ENCODE measurements around the gene PIGS. TPM values are rescaled to one million over a fixed set of nuclear protein-coding genes. Genes with fewer than 3 reads are reported as not detected.
A peak's percentile ranks its signal among the peaks of the same experiment; 100 is the strongest.
"Not testable (repeated sequence)": the region's sequence is repeated elsewhere in the genome, so short reads cannot be mapped to it uniquely, and the experiment has no call there.

The PIGS gene
- total RNA-seq, 1 donor, result 26.9 TPM

DNA sequence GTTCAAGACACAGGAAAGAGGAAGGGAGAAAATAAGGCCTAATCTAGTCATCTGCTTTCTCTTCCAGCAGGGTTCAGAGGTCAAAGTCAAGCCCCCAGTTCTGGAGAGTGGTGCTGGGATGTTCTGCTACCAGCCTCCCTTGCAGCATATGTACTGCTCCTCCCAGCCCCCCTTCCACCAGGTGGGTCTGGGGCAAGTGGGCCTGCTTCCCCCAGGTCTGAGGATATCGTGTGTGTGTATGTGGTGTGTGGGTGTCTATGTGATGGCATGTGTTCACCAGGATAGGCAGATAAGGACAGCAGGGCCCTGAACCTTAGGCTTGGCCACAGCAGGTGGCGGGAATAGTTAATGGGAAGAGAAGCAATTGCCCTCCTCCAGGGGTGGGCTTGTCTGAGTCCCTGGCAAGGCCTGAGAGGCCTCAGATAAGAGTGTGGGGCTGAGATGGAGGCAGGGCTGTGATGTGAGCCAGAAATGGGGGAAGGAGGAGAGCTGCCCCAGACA lies 44.1 kb downstream of the PIGS start:
- TF ChIP-seq, protein P1, sequence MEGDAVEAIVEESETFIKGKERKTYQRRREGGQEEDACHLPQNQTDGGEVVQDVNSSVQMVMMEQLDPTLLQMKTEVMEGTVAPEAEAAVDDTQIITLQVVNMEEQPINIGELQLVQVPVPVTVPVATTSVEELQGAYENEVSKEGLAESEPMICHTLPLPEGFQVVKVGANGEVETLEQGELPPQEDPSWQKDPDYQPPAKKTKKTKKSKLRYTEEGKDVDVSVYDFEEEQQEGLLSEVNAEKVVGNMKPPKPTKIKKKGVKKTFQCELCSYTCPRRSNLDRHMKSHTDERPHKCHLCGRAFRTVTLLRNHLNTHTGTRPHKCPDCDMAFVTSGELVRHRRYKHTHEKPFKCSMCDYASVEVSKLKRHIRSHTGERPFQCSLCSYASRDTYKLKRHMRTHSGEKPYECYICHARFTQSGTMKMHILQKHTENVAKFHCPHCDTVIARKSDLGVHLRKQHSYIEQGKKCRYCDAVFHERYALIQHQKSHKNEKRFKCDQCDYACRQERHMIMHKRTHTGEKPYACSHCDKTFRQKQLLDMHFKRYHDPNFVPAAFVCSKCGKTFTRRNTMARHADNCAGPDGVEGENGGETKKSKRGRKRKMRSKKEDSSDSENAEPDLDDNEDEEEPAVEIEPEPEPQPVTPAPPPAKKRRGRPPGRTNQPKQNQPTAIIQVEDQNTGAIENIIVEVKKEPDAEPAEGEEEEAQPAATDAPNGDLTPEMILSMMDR (IDR thresholded peaks at IDR 0.05; ENCODE audit: insufficient read depth, low read length), result no peak
- H3K4me3 ChIP-seq (ENCODE audit: low read depth, low read length), result no peak overlapping the region
- DNase-seq (ENCODE audit: low read depth), result no peak

DNA sequence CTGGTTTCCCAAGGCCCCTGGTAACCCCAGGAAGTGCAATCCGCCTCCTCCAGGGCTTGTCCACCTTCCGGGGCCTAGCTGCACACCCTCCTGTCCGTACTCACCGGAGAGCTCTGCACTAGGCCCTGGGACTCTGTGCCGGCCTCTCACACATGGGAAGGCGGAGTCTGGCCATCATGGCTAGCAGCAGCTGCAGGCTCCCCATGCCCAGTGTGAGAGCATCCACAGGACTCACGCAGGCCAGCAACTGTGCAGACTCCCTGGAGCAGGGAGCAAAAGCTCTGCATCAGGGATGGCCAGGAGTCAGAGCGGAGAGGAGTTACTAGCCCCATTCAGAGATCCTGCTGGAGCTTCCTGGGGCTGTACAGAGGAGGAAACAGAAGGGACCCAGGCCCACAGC lies 44.9 kb downstream of the PIGS start:
- no peak overlapping the region for H3K4me3 ChIP-seq (ENCODE audit: low read depth, low read length)
- DNase-seq (ENCODE audit: low read depth), result no peak

DNA sequence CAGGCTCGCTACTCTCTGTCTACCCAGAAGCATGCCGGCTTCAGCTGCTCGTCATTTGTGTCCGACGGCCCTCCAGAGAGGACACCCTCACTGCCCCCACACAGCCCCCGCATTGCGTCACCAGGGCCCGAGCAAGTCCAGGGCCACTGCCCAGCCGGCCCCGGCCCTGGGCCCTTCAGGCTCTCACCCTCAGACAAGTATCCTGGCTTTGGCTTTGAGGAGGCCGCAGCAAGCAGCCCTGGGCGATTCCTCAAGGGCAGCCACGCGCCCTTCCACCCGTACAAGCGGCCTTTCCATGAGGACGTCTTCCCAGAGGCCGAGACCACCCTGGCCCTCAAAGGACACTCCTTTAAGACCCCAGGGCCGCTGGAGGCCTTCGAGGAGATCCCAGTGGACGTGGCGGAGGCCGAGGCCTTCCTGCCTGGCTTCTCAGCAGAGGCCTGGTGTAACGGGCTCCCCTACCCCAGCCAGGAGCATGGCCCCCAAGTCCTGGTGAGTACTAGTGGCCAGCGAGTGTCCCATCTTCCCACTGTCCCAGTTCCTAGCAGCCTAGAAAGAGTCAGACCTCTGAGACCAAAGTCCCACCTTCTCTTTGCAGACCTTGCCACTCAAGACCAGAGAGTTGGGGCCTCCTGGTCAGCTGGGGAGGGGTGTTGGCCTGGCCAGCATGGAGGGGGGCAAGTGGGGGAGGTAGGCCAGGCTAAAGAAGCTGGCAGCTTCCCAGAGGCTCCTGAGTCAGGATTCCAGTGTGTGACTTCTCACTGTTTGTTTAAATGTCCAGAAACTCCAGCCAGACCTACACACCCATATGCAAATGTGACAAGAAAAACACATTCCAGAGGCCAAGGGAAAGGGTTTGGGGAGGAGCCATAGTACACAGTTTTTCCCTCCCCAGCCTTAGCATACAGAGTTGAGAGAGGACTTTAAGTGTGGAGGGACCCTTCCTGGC lies 46.6 kb downstream of the PIGS start:
- DNase-seq (ENCODE audit: low read depth), result peak; percentile 75

More for the DNA sequence above, 44.9 kb downstream of the PIGS start:
- TF ChIP-seq, protein P1 (IDR thresholded peaks at IDR 0.05; ENCODE audit: insufficient read depth, low read length), result no peak

DNA sequence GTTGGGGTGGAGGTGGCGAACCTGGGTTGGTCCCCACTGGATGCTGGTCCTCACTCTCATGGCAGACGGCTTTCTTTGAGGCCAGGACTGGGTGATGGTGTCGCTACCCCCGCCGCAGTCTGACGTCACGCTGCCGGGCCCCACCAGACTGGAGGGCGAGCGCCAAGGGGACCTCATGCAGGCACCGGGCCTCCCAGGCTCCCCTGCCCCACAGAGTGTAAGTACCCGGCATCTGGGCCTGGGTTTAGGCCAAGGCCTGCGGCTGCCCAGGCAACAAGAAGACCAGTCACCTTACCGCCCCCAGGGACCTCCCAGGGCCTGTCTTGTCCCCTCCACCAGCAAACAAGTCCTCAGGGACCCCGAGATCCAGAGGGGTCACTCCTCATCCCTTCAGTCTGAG lies 47.4 kb downstream of the PIGS start:
- TF ChIP-seq, protein P1 (IDR thresholded peaks at IDR 0.05; ENCODE audit: insufficient read depth, low read length), result no peak
- H3K4me3 ChIP-seq (ENCODE audit: low read depth, low read length), result no peak overlapping the region
- no peak for DNase-seq (ENCODE audit: low read depth)

More for the DNA sequence above, 46.6 kb downstream of the PIGS start:
- H3K4me3 ChIP-seq (ENCODE audit: low read depth, low read length), result no peak overlapping the region
- TF ChIP-seq, protein P1 (IDR thresholded peaks at IDR 0.05; ENCODE audit: insufficient read depth, low read length), result no peak

DNA sequence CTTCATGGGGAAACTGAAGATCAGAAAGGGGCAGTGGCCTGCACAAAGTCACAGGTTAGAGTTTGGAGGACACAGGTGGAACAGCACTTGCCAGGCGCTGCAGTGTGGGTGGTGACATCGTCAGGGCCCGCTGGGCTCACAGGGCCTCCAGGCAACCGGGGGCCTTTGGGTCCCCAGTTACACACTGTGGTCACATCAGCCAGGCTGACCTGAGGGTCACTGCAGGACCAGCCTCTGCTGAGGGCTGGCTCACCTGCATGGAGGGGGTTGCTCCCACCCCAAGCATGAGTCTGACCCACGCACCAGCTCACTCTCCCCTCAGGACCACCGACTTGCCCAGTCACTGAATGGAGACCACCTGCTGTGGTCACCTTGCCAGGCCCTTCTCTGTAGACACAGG lies 48.1 kb downstream of the PIGS start:
- TF ChIP-seq, protein P1 (IDR thresholded peaks at IDR 0.05; ENCODE audit: insufficient read depth, low read length), result no peak
- no peak overlapping the region for H3K4me3 ChIP-seq (ENCODE audit: low read depth, low read length)
- DNase-seq (ENCODE audit: low read depth), result no peak

DNA sequence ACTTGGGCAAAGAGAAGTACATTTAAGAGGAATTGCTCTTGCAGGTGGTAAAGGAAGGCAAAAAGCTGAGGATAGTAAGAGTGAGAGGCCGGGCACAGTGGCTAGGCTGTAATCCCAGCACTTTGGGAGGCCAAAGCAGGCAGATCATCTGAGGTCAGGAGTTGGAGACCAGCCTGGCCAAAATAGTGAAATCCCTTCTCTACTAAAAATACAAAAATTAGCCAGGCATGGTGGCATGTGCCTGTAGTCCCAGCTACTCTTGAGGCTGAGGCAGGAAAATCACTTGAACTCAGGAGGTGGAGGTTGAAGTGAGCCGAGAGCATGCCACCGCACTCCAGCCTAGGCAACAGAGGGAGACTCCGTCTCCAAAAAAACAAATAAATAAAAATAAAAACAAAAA lies 49.0 kb downstream of the PIGS start:
- H3K4me3 ChIP-seq (ENCODE audit: low read depth, low read length); DNase-seq (ENCODE audit: low read depth): not testable (repeated sequence)

DNA sequence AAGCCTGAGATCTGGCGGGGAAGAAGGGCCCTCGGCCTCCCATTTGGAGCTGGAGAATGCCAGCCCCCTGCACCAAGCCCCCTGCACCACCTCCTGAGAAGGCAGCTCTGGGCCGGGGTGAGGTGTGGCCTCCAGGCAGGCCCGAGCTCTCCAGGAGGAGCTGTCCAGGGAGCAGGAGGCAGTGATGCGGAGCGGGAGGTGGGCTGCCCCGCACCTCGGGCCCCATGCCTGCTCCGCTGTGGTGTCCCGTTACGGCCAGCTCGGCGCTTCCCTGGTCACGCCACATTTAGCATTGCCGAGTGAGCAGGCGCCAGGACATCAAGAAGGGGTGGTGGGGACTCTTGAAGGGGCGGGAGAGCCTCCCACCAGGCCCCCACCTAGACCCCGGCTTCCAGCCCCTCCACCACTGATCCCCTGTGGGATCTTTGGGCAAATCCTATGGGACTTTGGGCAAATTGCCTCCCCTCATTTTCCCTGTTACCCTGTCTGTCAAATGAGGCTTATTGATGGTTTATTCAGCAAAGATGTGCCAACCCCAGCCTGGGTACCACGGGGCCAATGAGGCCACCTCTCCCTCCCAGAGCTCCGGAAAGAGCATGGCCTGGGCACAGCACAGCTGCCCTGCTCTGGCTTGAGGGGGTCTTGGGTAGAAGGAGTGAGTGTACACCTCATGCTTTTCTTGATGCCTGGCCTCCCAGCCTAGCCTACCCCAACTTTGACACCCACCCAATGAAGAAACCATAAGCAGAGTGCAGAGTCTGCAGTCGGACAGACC lies 49.8 kb downstream of the PIGS start:
- DNase-seq (ENCODE audit: low read depth), result no peak
- no peak overlapping the region for H3K4me3 ChIP-seq (ENCODE audit: low read depth, low read length)
- TF ChIP-seq, protein P1 (IDR thresholded peaks at IDR 0.05; ENCODE audit: insufficient read depth, low read length), result no peak

All from fibroblast of the aortic adventitia (primary cell).